B cell (primary cell): ENCODE measurements around the gene IFT122.

Experiments
- CTCF ChIP-seq: fragments of 200-600 bp; IDR thresholded peaks from one replicate; pipeline ENCODE4 v1.8.0; 2022; ENCODE audit warnings: antibody characterized with exemption, mild to moderate bottlenecking
- EZH2 ChIP-seq: IDR thresholded peaks from 2 replicates; pipeline ENCODE4 v1.6.1; 2012; ENCODE audit warnings: borderline replicate concordance, low read depth, mild to moderate bottlenecking, moderate library complexity, low read length; ENCODE audit not compliant: insufficient read depth, poor library complexity, severe bottlenecking

- no peak for TF ChIP-seq CTCF
- TF ChIP-seq EZH2 = no peak
Measured at GRCh38 chr3:129563850-129564535, 124.0 kb downstream of the IFT122 start.
